ENCODE data around the gene EPS8L1.

EPS8L1 gene

GRCh38 chr19:55095260-55096060, 19.8 kb downstream of the EPS8L1 start:
- TF ChIP-seq, protein P1, sequence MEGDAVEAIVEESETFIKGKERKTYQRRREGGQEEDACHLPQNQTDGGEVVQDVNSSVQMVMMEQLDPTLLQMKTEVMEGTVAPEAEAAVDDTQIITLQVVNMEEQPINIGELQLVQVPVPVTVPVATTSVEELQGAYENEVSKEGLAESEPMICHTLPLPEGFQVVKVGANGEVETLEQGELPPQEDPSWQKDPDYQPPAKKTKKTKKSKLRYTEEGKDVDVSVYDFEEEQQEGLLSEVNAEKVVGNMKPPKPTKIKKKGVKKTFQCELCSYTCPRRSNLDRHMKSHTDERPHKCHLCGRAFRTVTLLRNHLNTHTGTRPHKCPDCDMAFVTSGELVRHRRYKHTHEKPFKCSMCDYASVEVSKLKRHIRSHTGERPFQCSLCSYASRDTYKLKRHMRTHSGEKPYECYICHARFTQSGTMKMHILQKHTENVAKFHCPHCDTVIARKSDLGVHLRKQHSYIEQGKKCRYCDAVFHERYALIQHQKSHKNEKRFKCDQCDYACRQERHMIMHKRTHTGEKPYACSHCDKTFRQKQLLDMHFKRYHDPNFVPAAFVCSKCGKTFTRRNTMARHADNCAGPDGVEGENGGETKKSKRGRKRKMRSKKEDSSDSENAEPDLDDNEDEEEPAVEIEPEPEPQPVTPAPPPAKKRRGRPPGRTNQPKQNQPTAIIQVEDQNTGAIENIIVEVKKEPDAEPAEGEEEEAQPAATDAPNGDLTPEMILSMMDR (IDR thresholded peaks at IDR 0.05; ENCODE audit: borderline replicate concordance, control extremely low read depth, extremely low read depth, insufficient read depth, missing control alignments): no peak
- no peak for DNase-seq (ENCODE audit: low spot score)
- in situ Hi-C loops (cut with MboI; ENCODE audit: low sequenced_read_pairs, unreplicated experiment): no loop called here

- in situ Hi-C loops (cut with MboI; ENCODE audit: low sequenced_read_pairs, unreplicated experiment): no loop called here
- DNase-seq (ENCODE audit: low spot score): no peak
- TF ChIP-seq, protein P1 (IDR thresholded peaks at IDR 0.05; ENCODE audit: borderline replicate concordance, control extremely low read depth, extremely low read depth, insufficient read depth, missing control alignments): no peak
Observed at GRCh38 chr19:55096061-55096701, 20.5 kb downstream of the EPS8L1 start.

DNA sequence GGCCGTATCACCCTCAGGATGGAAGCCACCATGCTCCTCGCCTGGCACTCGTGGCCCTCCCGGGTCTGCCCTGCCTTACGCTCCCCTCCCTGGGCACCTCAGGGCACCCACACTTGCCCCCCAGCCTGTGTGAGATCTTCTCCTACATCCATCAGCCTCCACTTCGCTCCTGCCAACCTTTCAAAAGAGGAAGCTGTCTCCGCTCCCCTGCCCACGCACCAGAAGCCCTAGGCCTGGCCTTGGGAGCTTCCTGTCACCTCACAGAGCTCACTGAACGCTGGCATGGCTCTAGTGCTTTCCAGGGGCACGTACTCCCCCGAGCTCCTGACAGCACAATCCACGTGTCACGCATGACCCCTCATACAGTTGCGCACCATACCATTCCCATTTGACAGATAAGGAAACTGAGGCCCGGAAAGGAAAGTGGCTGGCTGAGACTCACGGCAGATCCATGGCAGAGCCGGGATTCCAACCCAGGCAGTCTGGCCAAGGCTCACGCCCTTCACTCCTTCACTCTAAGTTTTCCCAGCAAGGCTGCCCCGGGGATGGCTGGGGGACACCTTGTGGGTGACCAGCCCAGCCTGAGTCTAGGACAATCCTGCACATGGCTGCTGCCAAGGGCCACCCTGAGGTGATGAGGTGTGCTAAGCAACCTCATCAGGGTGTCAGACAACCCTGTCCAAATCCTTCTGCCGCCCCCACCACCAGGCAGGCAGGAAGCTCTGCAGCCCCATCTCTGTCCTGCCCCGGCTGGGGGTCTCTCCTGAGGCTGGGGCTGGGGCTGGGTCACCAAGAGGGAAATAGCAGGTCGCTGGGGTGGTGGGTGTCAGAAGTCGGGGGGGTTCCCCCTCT, 22.4 kb downstream of the EPS8L1 start:
- in situ Hi-C loops (cut with MboI; ENCODE audit: low sequenced_read_pairs, unreplicated experiment): no loop called here
- TF ChIP-seq, protein P1 (IDR thresholded peaks at IDR 0.05; ENCODE audit: borderline replicate concordance, control extremely low read depth, extremely low read depth, insufficient read depth, missing control alignments): no peak
- DNase-seq (ENCODE audit: low spot score): no peak

DNA sequence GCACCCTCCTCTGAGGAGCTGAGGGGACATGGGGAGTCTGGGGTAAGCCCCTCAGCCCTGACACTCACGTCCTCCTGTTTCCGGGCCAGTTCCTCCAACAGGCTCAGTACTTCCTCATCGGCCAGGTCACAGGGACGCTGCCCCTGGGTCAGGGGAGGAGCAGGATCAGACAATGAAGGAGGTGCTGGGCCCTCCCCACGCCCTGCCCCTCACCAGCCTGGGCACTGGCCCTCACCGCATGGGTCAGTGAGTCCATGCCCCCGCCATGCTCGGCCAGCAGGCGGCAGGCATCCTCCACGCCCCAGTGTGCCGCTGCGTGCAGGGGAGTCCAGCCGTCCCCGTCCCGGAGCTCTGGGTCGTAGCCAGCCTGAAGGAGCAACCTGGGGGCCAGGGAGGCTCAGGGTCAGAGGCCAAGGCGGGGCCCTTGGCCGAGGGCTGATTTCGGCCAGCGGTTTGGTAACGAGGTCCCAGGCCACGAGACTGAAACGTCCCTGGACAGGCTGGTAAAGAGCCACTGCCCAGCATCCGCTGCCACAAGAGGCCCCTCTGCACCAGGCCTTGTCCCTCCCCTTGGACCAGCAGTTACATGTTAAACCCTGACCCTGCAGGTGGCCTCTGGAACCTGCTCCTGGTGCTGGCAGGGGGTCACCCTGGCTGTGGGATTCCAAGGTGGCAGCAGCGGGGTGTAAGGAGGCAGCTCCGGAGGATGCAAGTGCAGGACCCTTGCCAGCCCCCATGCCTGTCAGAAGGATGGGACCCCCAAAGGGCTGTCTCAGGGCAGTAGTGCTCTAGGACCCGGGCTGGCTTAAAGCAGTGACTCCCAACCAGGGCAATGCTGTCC, 23.3 kb downstream of the EPS8L1 start:
- in situ Hi-C loops (cut with MboI; ENCODE audit: low sequenced_read_pairs, unreplicated experiment): no loop called here
- TF ChIP-seq, protein P1 (IDR thresholded peaks at IDR 0.05; ENCODE audit: borderline replicate concordance, control extremely low read depth, extremely low read depth, insufficient read depth, missing control alignments): no peak
- DNase-seq (ENCODE audit: low spot score): no peak

DNA sequence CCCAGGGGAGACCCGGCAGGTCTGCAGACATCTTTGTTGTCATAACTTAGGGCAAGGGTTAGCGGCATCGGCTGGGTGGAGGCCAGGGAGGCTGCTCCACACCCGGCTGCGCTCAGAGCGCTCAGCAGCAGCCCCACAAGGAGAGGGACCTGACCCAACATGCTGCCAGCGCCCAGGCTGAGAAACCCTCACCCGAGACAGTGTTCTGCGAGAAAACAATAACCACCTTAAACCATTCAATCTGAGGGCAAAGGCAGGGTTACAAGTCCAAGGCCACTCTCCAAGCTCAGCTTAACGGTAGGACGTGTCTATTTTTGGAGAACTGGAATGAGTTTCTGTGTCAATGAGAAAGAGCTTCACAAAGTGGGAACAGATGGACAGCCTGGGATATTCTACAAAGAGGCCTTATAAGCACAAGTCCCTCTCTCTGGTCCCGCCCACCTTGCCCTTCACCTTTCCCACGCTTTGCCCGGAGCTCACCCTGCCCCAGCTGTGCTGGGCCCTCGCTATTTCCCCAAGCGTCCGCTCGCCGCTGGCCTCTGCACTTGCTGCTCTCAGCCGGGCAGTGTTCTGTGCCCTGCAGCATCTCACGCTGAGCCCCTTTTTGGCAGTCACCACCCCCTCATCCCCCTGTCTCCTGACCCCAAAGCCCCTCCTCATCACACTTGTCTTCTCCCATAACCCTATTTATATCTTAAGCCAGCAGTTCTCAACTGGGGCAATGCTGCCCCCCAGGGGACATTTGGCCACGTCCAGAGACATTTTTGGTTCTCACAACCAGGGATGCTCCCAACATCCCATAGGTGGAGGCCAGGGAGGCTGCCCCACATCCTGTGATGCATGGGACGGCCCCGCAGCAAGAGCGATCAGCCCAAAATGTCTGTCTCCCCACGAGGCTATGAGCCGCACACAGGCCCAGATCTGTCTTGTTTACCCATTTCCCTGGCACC, 24.2 kb downstream of the EPS8L1 start:
- DNase-seq (ENCODE audit: low spot score): no peak
- in situ Hi-C loops (cut with MboI; ENCODE audit: low sequenced_read_pairs, unreplicated experiment): no loop called here
- TF ChIP-seq, protein P1 (IDR thresholded peaks at IDR 0.05; ENCODE audit: borderline replicate concordance, control extremely low read depth, extremely low read depth, insufficient read depth, missing control alignments): no peak
